Testis (tissue), 3 donors: ENCODE results near the gene ALS2CL. TPM values are rescaled to one million over a fixed set of nuclear protein-coding genes. Genes with fewer than 3 reads are reported as not detected.
A peak's percentile ranks its signal among the peaks of the same experiment; 100 is the strongest.

Experiments
- DNase-seq: peaks from one replicate; pipeline ENCODE4 v3.0.0-alpha.2; 2019
- H3K27ac ChIP-seq, 2 donors: fragments of 200-600 bp; sonication (generic); one replicate each; pipeline ENCODE4 v1.5.1; 2019
- H3K27me3 ChIP-seq: fragments of 200-600 bp; sonication (generic); one replicate; pipeline ENCODE4 v1.5.1; 2019
- H3K36me3 ChIP-seq: fragments of 200-600 bp; sonication (generic); one replicate; pipeline ENCODE4 v1.5.1; 2017; ENCODE audit warnings: low read depth; ENCODE audit errors: missing control alignments
- H3K4me1 ChIP-seq: fragments of 200-600 bp; sonication (generic); one replicate; pipeline ENCODE4 v1.5.1; 2019
- H3K4me3 ChIP-seq, 2 donors: fragments of 200-600 bp; sonication (generic); one replicate each; pipeline ENCODE4 v1.5.1; 2017 to 2019
- H3K9me3 ChIP-seq: fragments of 200-600 bp; sonication (generic); one replicate; pipeline ENCODE4 v1.5.1; 2017
- CTCF ChIP-seq, 3 experiments: fragments of 450-650 bp in 2 of 3; fragments of 200-600 bp in 1 of 3; sonication (generic) in 1 of 3; IDR thresholded peaks; one replicate each; pipeline ENCODE4 v1.5.1; 2016 to 2019; ENCODE audit warnings: antibody characterized with exemption in 3 of 3, mild to moderate bottlenecking in 2 of 3, moderate library complexity in 1 of 3
- POLR2A ChIP-seq: fragments of 450-650 bp; IDR thresholded peaks from one replicate; pipeline ENCODE4 v1.6.1; 2017; ENCODE audit warnings: antibody characterized with exemption, mild to moderate bottlenecking, moderate library complexity
- WGBS, 2 donors: methylation state at CpG; one replicate each; pipeline ENCODE4 v1.1.5; 2018; 5-methylcytosine and 5-hydroxymethylcytosine counted together
- intact Hi-C: fragments of 100-400 bp; cut with DNase I; formaldehyde crosslinking; loops from one replicate; pipeline ENCODE4 v1.15.1; 2023; ENCODE audit warnings: low total_unique reads
- polyA plus RNA-seq: library from polyadenylated mRNA; stranded (reverse); fragments of 350-450 nt; fragmentation: Illumina TruSeq; extraction: RNeasy Lipid Tissue Mini Kit (QIAGEN cat#74804); gene quantifications from one replicate; pipeline ENCODE4 v1.2.3, GENCODE V29; 2014; ENCODE audit warnings: low read depth, low replicate concordance; ENCODE audit not compliant: insufficient read depth
- total RNA-seq, 2 donors: library from RNA; depleted of rRNA; stranded (reverse); fragments of >200 nt; gene quantifications; one replicate each; pipeline ENCODE4 v1.2.3, GENCODE V29; 2016

The ALS2CL gene
- total and polyA plus RNA-seq, 3 donors from 2014 or later: 4.4 to 11.2 (median 5.4) TPM

- peak; percentile 12 for DNase-seq
- no peaks in the 10 kb centered on the region for H3K27me3 ChIP-seq
- intact Hi-C loops: no loop called here
- no peak for TF ChIP-seq POLR2A
- no peak for TF ChIP-seq CTCF (IDR thresholded peaks at IDR 0.05)
- no peaks in the 10 kb centered on the region for H3K4me1 ChIP-seq
- no peak overlapping the region for H3K27ac ChIP-seq
- H3K9me3 ChIP-seq: no peaks in the 10 kb centered on the region
- H3K36me3 ChIP-seq: no peaks in the 10 kb centered on the region
- no peak overlapping the region for H3K4me3 ChIP-seq
- 74 to 83% methylated on average over 8 of the region's 8 CpGs for WGBS, 2 donors
These were observed 29.8 kb downstream of the ALS2CL start for GRCh38 chr3:46663591-46664135.

DNA sequence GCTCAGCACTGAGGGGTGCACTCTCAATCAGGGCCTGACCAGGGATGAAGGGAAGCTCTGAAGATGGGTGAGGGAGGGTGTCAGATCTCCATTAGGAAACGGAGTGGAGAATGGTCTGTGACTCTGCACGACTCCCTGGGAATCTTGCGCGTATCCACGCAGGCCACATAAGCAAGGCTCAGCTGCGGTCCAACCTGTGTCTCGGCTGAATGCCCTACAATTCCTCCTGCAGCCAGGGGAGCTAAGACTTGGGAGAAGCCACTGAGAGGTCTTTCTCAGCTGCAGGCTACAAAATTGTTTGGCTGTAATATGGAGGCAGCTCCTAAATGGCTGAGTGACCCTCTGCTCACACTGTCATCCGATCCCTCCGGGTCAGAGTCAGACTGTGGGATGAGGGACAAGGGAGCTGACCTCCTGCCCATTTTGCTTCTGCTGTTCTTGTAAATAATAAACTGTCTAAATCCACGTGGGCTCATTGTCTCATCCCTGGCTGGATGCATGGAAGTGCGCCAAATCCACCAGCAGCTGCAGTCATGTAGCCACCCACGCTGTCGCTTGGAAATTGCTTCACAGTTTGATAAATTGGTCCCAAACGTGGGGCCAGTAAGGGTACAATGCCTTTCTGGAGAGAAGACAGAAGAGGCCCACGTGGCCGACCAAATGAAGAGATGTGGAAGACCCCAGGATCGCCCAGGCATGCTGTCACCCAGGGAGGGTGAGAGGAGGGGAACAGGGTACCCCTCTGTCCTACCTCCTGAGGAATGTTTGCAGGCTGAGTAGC is 30.5 kb downstream of the ALS2CL start:
- peak; percentile 52 for DNase-seq
- Histone ChIP-seq H3K27ac (no peak overlapping the region), H3K27me3 (no peaks in the 10 kb centered on the region), H3K4me3 (no peak overlapping the region), H3K4me1 (no peaks in the 10 kb centered on the region), H3K9me3 (no peaks in the 10 kb centered on the region), H3K36me3 (no peaks in the 10 kb centered on the region)
- TF ChIP-seq CTCF (IDR thresholded peaks at IDR 0.05): no peak
- no peak for TF ChIP-seq POLR2A
- intact Hi-C loops: no loop called here
- 48 to 70% methylated on average over 16 to 17 of the region's 17 CpGs for WGBS, 2 donors

DNA sequence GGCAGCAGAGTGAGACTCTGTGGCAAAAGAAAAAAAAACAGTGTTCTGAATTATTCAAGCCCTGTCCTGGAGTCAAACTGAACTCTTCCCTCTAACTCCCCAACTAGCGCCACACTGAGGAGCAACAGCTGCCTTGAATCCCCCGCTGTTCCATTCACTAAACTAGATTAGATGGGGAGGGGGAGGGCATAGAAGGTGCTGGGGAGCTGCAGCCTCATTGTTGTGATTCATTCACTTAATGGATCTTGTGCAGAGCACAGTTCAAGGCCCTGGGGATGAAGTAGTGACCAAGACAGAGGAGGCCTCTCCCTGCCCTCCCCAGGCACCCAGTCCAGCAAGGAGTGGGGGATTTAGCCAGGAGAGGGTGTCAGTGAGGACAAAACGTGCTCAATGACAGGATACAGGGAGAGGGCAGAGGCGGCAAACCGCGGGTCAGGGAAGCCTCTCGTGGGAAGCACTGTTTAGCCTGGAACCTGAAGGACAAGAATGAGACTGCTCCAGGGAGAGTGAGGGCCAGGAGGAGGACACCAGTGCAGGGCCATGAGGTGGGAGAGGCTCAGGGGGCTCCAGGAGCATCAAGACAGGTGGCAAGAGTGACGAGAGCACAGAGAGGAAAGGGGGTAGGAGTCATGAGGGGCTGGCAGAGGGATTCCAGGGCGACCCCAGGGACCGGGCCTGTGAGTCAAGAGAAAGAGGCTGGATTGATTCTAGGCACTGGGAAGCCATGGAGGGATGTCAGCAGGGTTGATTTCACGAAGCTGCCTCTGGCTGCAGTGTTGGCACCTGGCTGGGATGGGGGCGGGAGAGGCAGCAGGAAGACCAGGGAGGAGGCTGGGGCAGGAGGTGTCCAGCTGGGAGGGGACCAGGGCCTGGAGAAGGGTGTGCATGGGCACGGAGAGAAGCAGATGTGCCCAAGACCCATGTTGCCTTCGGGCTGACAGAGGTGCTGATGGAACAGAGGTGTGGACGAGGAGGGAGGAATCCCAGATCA is 31.4 kb downstream of the ALS2CL start:
- Histone ChIP-seq H3K27me3 (no peaks in the 10 kb centered on the region), H3K4me1 (no peaks in the 10 kb centered on the region), H3K4me3 (no peak overlapping the region), H3K36me3 (no peaks in the 10 kb centered on the region), H3K27ac (no peak overlapping the region), H3K9me3 (no peaks in the 10 kb centered on the region)
- TF ChIP-seq CTCF (IDR thresholded peaks at IDR 0.05) (no peak), POLR2A (no peak)
- DNase-seq: peak; percentile 9
- intact Hi-C loops: no loop called here
- WGBS, 2 donors: 77 to 91% methylated on average over 14 to 15 of the region's 15 CpGs

DNA sequence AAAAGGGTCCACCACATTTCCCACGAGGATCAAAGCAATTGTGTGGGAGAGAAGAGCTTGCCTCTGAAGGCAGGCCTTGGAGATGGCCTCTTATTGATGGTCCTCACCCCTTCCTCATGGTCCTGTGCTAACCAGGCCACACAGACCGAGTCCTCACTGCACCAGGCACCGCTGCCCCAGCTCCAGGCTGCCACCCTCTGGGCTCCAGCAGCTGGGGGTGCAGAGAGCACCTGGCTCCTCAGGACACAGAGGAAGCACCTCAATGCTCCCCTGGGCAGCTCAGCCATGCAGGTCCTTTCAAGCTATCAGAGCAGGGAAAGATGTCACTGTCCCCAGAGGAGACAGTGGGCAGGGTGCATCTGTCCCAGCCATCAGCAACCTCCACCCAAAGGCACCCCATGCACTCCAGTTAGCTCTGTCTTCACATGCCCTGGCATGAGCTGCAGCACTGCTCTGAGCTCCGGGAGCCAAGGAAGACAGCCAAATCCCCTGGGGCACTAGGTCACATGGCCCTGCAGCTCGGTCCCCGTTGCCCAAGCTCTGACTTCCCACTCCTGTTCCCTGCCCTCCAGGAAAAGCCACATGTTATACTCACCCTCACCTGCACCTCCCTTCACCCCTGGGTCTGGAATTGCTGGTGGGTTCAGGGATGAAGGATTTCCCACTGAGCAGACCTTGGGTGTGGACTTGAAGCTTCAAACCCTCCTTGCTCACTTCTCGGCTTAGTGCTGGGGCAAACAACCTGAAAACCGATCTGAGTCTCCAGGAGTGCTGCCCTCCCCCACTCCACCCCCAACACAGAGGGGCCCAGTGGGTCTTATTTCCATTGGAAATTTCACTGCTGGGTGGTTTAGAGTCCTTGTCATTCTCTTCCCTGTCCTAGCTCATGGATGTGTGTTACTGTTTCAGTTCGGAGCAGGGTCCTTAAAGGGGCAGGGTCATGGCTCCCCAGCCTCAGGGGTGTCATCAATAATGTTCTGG is 32.6 kb downstream of the ALS2CL start:
- TF ChIP-seq POLR2A: no peak
- no peak for TF ChIP-seq CTCF (IDR thresholded peaks at IDR 0.05)
- H3K9me3 ChIP-seq: no peaks in the 10 kb centered on the region
- H3K36me3 ChIP-seq: no peaks in the 10 kb centered on the region
- no peaks in the 10 kb centered on the region for H3K4me1 ChIP-seq
- DNase-seq: peak; percentile 9
- H3K4me3 ChIP-seq: no peak overlapping the region
- intact Hi-C loops: no loop called here
- WGBS, 2 donors: 64 to 76% methylated on average over 7 to 9 of the region's 9 CpGs
- H3K27ac ChIP-seq: no peak overlapping the region
- no peaks in the 10 kb centered on the region for H3K27me3 ChIP-seq
